H1 (cell line): ENCODE measurements around the gene ADAM23. TPM values are rescaled to one million over a fixed set of nuclear protein-coding genes. Genes with fewer than 3 reads are reported as not detected.

Source experiments
- CHD7 ChIP-seq: fragments of 300-600 bp; sonication (generic); IDR thresholded peaks from 2 replicates; pipeline ENCODE4 v1.7.1; 2012; ENCODE audit warnings: low read length, moderate library complexity, mild to moderate bottlenecking, inconsistent platforms; ENCODE audit not compliant: insufficient replicate concordance
- FOSL1 ChIP-seq: IDR thresholded peaks from 2 replicates; pipeline ENCODE4 v1.6.1; 2011; ENCODE audit warnings: mild to moderate bottlenecking, low read depth, low read length, moderate library complexity; ENCODE audit not compliant: insufficient read depth
- GABPA ChIP-seq: IDR thresholded peaks from 2 replicates; pipeline ENCODE4 v1.6.1; 2011; ENCODE audit warnings: mild to moderate bottlenecking, low read length, moderate library complexity, borderline replicate concordance; ENCODE audit not compliant: insufficient read depth
- KDM5A ChIP-seq: fragments of 200-600 bp; IDR thresholded peaks from 2 replicates; pipeline ENCODE4 v1.7.1; 2012; ENCODE audit warnings: mild to moderate bottlenecking, low read length, inconsistent platforms, mixed read lengths
- MAX ChIP-seq: IDR thresholded peaks from 2 replicates; pipeline ENCODE4 v1.6.1; 2012; ENCODE audit warnings: inconsistent platforms
- RBBP5 ChIP-seq: IDR thresholded peaks from 2 replicates; pipeline ENCODE4 v1.7.1; 2012; ENCODE audit warnings: low read depth, mild to moderate bottlenecking, inconsistent platforms, low read length, moderate library complexity, borderline replicate concordance
- SIN3A ChIP-seq, 2 experiments: IDR thresholded peaks in 1 of 2; conservative IDR thresholded peaks in 1 of 2; 2 replicates each; pipeline ENCODE4 v1.6.1; 2011 to 2012; ENCODE audit warnings: low read length in 2 of 2, improper control_type of control experiment in 1 of 2, low read depth in 1 of 2, mild to moderate bottlenecking in 1 of 2
- SP2 ChIP-seq: IDR thresholded peaks from 2 replicates; pipeline ENCODE4 v1.6.1; 2012; ENCODE audit warnings: mild to moderate bottlenecking, low read length, inconsistent platforms
- polyA plus RNA-seq, 7 experiments: library from polyadenylated mRNA; depleted of rRNA in 3 of 7; stranded (reverse) in 5 of 7; unstranded in 2 of 7; fragments of >200 nt in 5 of 7; fragments of 200-250 nt in 2 of 7; gene quantifications; 1 replicate in 5 of 7; 2 replicates in 1 of 7; 4 replicates in 1 of 7; pipeline versions ENCODE4 v1.2.1 to v1.2.3, GENCODE V29; 2011 to 2013; ENCODE audit warnings: missing spikeins in 2 of 7, mixed read lengths in 2 of 7
- total RNA-seq: library from RNA; stranded (reverse); fragmentation: NEBNext Ultra II Directional; extraction: Animal tissue kit (Norgen Biotek cat#: 25700); gene quantifications from 2 replicates; pipeline ENCODE4 v1.2.1, GENCODE V29; 2021

Gene ADAM23
- total and polyA plus RNA-seq, 2 of the 8 experiments (the other 6 are each of a cell fraction or from before 2014, with no cell fraction given), result 9.9 to 20.8 TPM

GRCh38 chr2:206642075-206643025 is 199.0 kb downstream of the ADAM23 start, which contains the start of gene FAM237A (continued):
- no peak for TF ChIP-seq CHD7
- TF ChIP-seq SP2, result no peak
- TF ChIP-seq FOSL1, result no peak
- TF ChIP-seq SIN3A (conservative IDR thresholded peaks at IDR 0.05 in 1 of 2, IDR thresholded peaks at IDR 0.05 in 1 of 2; ENCODE audit: low read depth in 1 of 2, low read length in 2 of 2), result peak; percentile 87 to 92; a peak in 3 of 4 replicates
- no peak for TF ChIP-seq KDM5A
- TF ChIP-seq MAX, result peak; percentile 83
- TF ChIP-seq GABPA, result no peak
- 0 out of 2 replicates have a peak, but pooled peaks have one; percentile 64 for TF ChIP-seq RBBP5
